ENCODE measurements around the gene TCFL5.

Gene TCFL5

GRCh38 chr20:62817975-62818591, 43.5 kb downstream of the TCFL5 start:
- TF ChIP-seq CTCF (IDR thresholded peaks at IDR 0.05) (no peak), ZFX (IDR thresholded peaks at IDR 0.05; ENCODE audit: borderline replicate concordance) (no peak)
- no peak overlapping the region for H3K27ac ChIP-seq

GRCh38 chr20:62816884-62817873, 44.4 kb downstream of the TCFL5 start, which contains the start of gene COL9A3:
TSS of gene COL9A3 (plus strand) at chr20:62817050. CDS start at chr20:62817065, 15 bp downstream.
- no peak within 1 kb of the TSS for H3K27ac ChIP-seq
- TF ChIP-seq ZFX (IDR thresholded peaks at IDR 0.05; ENCODE audit: borderline replicate concordance) (no peak), CTCF (IDR thresholded peaks at IDR 0.05) (no peak)

GRCh38 chr20:62816031-62816883, 45.4 kb downstream of the TCFL5 start:
- H3K27ac ChIP-seq: no peak overlapping the region
- TF ChIP-seq CTCF (IDR thresholded peaks at IDR 0.05): no peak
- no peak for TF ChIP-seq ZFX (IDR thresholded peaks at IDR 0.05; ENCODE audit: borderline replicate concordance)

GRCh38 chr20:62815066-62815991, 46.3 kb downstream of the TCFL5 start:
- TF ChIP-seq ZFX (IDR thresholded peaks at IDR 0.05; ENCODE audit: borderline replicate concordance) (no peak), CTCF (IDR thresholded peaks at IDR 0.05) (no peak)
- no peak overlapping the region for H3K27ac ChIP-seq

- TF ChIP-seq ZFX (IDR thresholded peaks at IDR 0.05; ENCODE audit: borderline replicate concordance): no peak
- no peak for TF ChIP-seq CTCF (IDR thresholded peaks at IDR 0.05)
- no peak overlapping the region for H3K27ac ChIP-seq
These were observed 46.9 kb downstream of the TCFL5 start for GRCh38 chr20:62814709-62815065.

GRCh38 chr20:62814060-62814708, 47.4 kb downstream of the TCFL5 start:
- TF ChIP-seq CTCF (IDR thresholded peaks at IDR 0.05): no peak
- TF ChIP-seq ZFX (IDR thresholded peaks at IDR 0.05; ENCODE audit: borderline replicate concordance): no peak
- no peak overlapping the region for H3K27ac ChIP-seq
